ENCODE results near the gene CALM1.

GRCh38 chr14:90426031-90426540 lies 29.3 kb downstream of the CALM1 start:
- no peak for TF ChIP-seq CTCF (IDR thresholded peaks at IDR 0.05; ENCODE audit: low read depth, low read length, poor library complexity, severe bottlenecking)
- no peak for TF ChIP-seq EZH2phosphoT487 (IDR thresholded peaks at IDR 0.05; ENCODE audit: borderline replicate concordance, low read length)
